ENCODE measurements around the gene COX15. TPM values are rescaled to one million over a fixed set of nuclear protein-coding genes. Genes with fewer than 3 reads are reported as not detected.
"Not testable (repeated sequence)": the region's sequence is repeated elsewhere in the genome, so short reads cannot be mapped to it uniquely, and the experiment has no call there.

The COX15 gene
- total RNA-seq, result 30.1 TPM
- long read RNA-seq, transcript COX15-201 (9 exons, 2,356 nt), result major isoform, 23 of 27 reads
- long read RNA-seq, partial matches to known transcripts, result 3 of 27 reads
- long read RNA-seq, other reads (novel, unspliced or antisense), result 1 of 27 reads

DNA sequence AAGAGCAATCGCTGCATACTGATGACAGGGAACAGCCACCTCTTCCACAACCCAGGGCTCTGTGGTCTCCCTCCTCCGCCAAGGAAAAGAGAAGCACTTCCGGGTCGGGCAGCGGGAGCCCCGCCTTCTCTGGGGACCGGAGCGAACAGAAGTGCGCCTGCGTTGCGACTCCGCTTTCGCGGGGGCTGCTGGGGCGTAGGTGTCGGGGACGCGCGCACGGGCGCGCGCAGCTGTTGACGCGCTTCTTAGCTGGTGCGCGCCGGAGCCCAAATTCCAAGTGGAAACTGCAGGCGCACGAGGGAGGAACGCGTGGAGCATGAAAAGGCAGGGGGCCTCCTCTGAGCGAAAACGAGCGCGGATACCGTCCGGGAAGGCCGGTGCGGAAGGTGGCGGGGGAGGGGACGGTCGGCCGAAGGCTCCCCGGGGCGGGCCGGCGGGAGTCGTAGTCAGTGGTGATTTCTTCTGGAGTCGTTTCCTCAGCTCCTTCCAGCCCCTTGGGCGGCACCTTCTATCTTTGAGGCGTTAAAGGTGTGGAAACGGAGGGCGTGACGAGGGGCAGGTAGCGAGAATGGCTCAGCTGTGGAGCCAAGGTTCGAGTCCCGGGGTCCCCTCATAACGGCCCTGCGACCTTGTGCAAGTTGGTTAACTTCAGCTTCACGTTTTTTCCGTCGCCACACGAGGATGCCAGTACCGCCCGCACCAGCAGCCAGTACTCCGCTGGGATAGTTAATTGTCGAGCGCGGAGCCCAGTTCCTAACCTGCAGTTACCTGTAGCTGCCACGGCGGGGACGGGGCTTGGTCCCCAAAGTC, at the start of gene COX15, which contains the start of gene CUTC:
Gene COX15 (minus strand): TSS at position 95 of the 810 bp plus-strand sequence. CDS start 78 bp downstream, at position 17.
Gene CUTC (plus strand): TSS at position 202 of the 810 bp plus-strand sequence. CDS start 115 bp downstream, at position 317.
- DNase-seq (ENCODE audit: missing footprints) (peak; percentile 98), ATAC-seq (peak; percentile 99)
- intact Hi-C loops (cut with DNase I), result loop anchor here (5.0 kb wide), 2 partner anchors 110 to 300 kb away; partner anchors contain the start of genes GOT1 and SLC25A28

DNA sequence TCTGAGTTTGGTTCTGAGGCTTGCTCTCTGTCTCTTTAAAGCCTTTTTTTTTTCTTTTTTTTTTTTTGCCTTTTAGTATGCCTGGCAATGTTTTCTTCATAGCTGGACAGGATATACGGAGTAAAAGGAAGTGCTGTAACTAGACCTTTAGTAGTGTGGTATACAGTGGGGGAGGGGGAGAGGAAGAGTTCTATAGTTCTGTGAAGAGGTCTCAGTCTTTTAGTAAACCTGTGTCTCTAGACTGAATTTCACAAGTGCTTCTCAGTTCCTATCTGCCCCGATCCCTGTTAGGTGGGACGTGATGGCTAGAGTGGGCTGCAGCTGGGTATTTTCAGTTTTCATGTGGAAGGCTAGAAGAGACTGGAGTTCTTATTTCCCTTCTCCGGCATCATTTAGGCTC, 47.4 kb upstream of the COX15 start:
- intact Hi-C loops (cut with DNase I), result no loop called here
- DNase-seq (ENCODE audit: missing footprints), result no peak
- ATAC-seq, result no peak

DNA sequence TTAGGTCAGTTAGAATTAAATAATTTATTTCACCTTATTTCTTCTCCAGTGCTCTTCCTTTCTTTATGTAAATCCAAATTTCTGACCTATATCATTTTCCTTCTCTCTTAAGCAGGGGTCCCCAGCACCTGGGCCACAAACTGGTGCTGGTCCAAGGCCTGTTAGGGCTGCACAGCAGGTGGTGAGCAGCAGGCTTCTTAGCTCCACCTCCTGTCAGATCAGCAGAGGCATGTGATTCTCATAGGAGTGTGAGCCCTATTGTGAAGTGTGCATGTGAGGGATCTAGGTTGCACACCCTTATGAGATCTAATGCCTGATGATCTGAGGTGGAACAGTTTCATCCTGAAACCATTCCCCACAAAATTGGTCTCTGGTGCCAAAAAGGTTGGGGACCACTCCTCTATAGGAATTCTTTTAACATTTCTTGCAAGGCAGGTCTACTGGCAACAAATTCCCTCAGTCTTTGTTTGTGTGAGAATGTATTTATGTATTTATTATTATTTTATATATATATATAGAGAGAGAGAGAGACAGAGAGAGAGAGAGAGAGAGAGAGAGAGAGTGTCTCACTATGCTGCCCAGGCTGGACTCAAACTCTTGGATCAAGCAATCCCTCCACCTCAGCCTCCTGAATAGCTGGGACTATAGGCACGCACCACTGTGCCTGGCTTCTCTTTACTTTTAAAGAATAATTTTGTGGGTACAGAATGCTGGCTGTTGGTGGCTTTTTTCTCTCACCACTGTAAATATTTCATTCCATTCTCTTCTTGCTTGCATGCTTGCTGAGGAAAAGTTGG, 46.2 kb upstream of the COX15 start:
- no peak for ATAC-seq
- intact Hi-C loops (cut with DNase I), result no loop called here
- no peak for DNase-seq (ENCODE audit: missing footprints)

GRCh38 chr10:99775850-99776249, 43.9 kb upstream of the COX15 start:
- no peak for ATAC-seq
- DNase-seq (ENCODE audit: missing footprints), result no peak
- intact Hi-C loops (cut with DNase I), result no loop called here

- no peak for DNase-seq (ENCODE audit: missing footprints)
- intact Hi-C loops (cut with DNase I), result no loop called here
- ATAC-seq, result no peak
Measured at GRCh38 chr10:99770408-99771045, 38.6 kb upstream of the COX15 start.

DNA sequence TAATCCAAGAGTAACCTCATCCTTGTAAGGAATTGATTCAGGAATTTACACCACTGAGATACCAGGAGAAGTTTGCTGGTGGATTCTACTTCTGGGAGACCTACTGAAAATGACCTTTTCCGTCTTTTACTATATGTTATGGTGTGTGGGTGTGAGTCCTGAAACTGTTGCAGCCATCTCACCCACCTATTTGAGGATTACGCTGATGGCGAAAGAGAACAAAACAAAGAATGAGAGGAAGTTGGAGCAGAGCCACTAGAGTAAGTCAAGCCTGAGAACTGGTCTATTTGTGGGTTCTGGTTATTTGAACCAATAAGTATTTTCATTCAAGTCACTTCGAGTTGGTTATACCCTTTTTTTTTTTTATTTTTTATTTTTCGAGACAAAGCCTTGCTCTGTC, 37.8 kb upstream of the COX15 start:
- no peak for ATAC-seq
- intact Hi-C loops (cut with DNase I), result no loop called here
- DNase-seq (ENCODE audit: missing footprints), result no peak

DNA sequence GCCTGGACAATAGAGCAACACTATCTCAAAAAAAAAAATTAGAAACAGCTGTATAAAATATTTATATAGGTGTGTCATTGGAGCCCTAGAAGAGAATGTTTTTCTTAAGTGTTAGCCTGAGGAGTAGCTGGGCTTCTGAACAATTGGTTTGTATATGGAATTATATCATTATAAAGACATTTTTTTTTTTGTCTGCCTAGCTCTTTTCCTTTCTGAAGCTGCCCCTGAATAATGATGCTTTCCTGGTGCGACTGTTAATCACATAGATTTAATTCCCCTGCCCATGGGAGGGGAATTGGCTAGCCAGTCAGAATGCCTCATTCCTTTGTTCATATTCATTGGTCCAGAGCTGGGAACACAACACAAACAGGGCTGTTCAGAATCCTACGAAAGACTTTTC, 36.6 kb upstream of the COX15 start:
- intact Hi-C loops (cut with DNase I), result no loop called here
- no peak for DNase-seq (ENCODE audit: missing footprints)
- no peak for ATAC-seq

GRCh38 chr10:99767901-99768300, 36.0 kb upstream of the COX15 start:
- DNase-seq (ENCODE audit: missing footprints) (no peak), ATAC-seq (no peak)
- intact Hi-C loops (cut with DNase I), result no loop called here

GRCh38 chr10:99766302-99766681, 34.4 kb upstream of the COX15 start:
- DNase-seq (ENCODE audit: missing footprints) (no peak), ATAC-seq (no peak)
- intact Hi-C loops (cut with DNase I), result no loop called here

- ATAC-seq (no peak), DNase-seq (ENCODE audit: missing footprints) (no peak)
- intact Hi-C loops (cut with DNase I), result no loop called here
Measured at GRCh38 chr10:99765672-99766301, 33.9 kb upstream of the COX15 start.

- DNase-seq (ENCODE audit: missing footprints) (no peak), ATAC-seq (no peak)
- intact Hi-C loops (cut with DNase I), result no loop called here
Measured at GRCh38 chr10:99761365-99761764, 29.4 kb upstream of the COX15 start.

DNA sequence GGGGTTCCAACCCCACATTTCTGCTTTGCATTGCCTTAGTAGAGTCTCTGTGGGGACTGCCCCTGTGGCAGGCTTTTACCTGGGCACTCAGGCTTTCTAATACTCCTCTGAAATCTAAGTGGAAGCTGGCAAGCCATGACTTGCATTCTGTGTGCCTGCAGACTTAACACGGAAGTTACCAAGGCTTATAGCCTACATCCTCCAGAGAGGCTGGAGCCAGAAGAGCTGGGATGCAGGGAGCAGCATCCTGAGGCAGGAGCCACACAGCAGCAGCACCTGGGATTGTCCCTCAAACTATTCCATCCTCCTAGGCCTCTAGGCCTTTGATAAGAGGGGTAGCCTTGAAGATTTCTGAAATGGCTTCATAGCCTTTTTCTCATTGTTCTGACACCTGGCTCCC, 28.4 kb upstream of the COX15 start:
- no peak for ATAC-seq

GRCh38 chr10:99758211-99758891, 26.4 kb upstream of the COX15 start:
- intact Hi-C loops (cut with DNase I), result no loop called here
- ATAC-seq (no peak), DNase-seq (ENCODE audit: missing footprints) (no peak)

More for the DNA sequence above, 28.4 kb upstream of the COX15 start:
- no peak for DNase-seq (ENCODE audit: missing footprints)
- intact Hi-C loops (cut with DNase I), result no loop called here

DNA sequence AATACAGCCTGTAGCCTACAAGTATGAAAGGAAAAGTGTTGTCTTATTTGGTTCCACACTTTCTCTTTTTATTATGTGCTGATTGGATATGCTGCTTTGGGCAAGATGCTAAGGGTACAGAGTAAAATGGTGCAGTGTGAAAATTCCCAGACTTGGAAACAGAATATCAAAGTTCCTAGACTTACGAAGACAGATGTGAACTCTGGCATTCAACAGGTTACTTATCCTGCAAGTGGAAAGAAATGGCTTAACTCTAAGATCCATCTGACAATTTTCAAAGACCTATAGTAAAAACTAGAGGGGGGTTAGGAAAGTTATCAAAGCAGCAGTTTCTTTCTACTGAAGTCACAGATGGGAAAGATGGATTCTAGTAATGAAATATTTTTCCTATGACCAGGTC, 24.2 kb upstream of the COX15 start:
- DNase-seq (ENCODE audit: missing footprints) (no peak), ATAC-seq (no peak)
- intact Hi-C loops (cut with DNase I), result no loop called here

DNA sequence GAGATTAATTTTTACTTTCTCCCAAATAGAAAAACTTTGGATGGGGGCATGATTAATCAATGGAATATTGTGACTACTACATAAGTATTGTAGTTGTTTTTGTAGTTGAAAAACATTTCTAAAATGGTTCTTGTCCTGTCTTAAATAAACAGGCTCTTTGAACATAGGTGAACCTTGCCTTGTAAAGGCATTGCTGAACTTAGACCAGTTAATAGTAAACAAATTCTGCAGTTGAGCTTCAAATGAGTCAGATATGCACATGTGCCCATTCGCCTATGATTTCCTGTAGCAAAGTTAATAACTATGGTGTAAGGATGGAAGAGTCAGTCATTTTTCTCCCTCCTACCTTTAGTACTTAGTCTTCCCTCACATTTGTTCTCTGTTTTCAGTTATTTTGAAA, 22.7 kb upstream of the COX15 start:
- intact Hi-C loops (cut with DNase I), result no loop called here
- DNase-seq (ENCODE audit: missing footprints) (no peak), ATAC-seq (no peak)

- ATAC-seq (no peak), DNase-seq (ENCODE audit: missing footprints) (no peak)
- intact Hi-C loops (cut with DNase I), result no loop called here
Measured at GRCh38 chr10:99750641-99751040, 18.7 kb upstream of the COX15 start.

DNA sequence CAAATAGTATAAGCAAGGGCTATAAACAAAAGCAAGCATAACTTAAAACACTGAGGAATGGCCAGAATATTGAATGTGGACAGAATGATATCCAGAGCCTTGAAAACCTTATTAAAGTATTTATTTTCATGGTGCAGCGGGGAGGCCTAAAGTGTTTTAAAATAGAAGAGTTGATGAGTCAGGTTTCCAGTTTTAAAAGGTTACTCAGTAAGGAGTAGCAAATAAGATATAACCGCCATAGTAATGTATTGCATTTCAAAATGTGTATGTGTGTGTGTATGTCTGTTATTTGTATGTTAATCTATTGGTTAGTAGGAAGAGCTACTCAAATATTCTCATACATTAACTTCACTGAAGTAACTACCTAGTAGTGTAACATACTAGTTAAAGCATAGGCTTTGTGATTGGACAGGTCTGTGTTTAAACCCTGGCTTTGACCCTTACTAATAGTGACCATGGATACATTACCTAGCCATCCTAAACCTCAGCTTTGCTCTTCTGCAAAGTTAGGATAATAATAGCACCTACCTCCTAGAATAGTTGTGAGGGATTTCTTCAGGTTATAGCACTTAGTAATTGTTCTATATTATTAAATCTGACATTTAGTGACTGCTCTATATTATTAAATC, 17.0 kb upstream of the COX15 start:
- intact Hi-C loops (cut with DNase I), result no loop called here
- no peak for ATAC-seq
- DNase-seq (ENCODE audit: missing footprints), result no peak

DNA sequence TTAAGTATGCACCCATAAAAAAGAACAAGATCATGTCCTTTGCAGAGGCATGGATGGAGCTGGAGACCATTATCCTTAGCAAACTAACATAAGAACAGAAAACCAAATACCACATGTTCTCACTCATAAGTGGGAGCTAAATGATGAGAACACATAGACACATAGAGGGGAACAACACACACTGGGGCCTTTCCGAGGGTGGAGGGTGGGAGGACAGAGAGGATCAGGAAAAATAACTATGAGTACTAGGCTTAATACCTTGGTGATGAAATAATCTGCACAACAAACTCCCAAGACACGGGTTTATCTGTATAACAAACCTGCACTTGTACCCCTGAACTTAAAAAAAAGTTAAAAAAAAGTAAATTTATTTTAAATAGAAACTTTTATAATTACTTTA, 14.2 kb upstream of the COX15 start:
- intact Hi-C loops (cut with DNase I); DNase-seq (ENCODE audit: missing footprints); ATAC-seq: not testable (repeated sequence)
